Esophagus (tissue), 2 donors: ENCODE data around the gene DMRT1. TPM values are rescaled to one million over a fixed set of nuclear protein-coding genes. Genes with fewer than 3 reads are reported as not detected.
"Not testable (repeated sequence)": the region's sequence is repeated elsewhere in the genome, so short reads cannot be mapped to it uniquely, and the experiment has no call there.

Experiments used
- H3K27ac ChIP-seq, 2 donors: one replicate each; pipeline ENCODE4 v1.5.1; 2013; ENCODE audit warnings: low read depth in 2 of 2, mild to moderate bottlenecking in 2 of 2, inconsistent platforms in 1 of 2, low read length in 1 of 2, moderate library complexity in 1 of 2
- H3K27me3 ChIP-seq, 2 donors: one replicate each; pipeline ENCODE4 v1.6.1; 2013; ENCODE audit warnings: low read length in 2 of 2, control low read depth in 1 of 2, mild to moderate bottlenecking in 1 of 2; ENCODE audit not compliant: insufficient read depth in 2 of 2, control insufficient read depth in 1 of 2
- H3K36me3 ChIP-seq, 2 donors: one replicate each; pipeline ENCODE4 v1.6.1; 2013; ENCODE audit warnings: low read length in 1 of 2; ENCODE audit not compliant: control insufficient read depth in 2 of 2, insufficient read depth in 2 of 2
- H3K4me1 ChIP-seq, 2 donors: one replicate each; pipeline ENCODE4 v1.6.1; 2013; ENCODE audit warnings: low read length in 1 of 2; ENCODE audit not compliant: control insufficient read depth in 2 of 2, insufficient read depth in 2 of 2
- H3K4me3 ChIP-seq, 2 donors: one replicate each; pipeline ENCODE4 v1.5.1; 2013; ENCODE audit warnings: low read length in 2 of 2, mild to moderate bottlenecking in 2 of 2, low read depth in 1 of 2, moderate library complexity in 1 of 2
- H3K9me3 ChIP-seq, 2 donors: one replicate each; pipeline ENCODE4 v1.6.1; 2013; ENCODE audit warnings: mild to moderate bottlenecking in 2 of 2, low read depth in 1 of 2, low read length in 1 of 2, moderate library complexity in 1 of 2; ENCODE audit not compliant: control insufficient read depth in 2 of 2, insufficient read depth in 1 of 2
- WGBS, 2 donors: extraction: QIAGEN DNeasy Blood & Tissue Kit; methylation state at CpG; one replicate each; pipeline ENCODE4 v1.1.7; 2013; 5-methylcytosine and 5-hydroxymethylcytosine counted together
- polyA plus RNA-seq, 2 donors: library from polyadenylated mRNA; stranded (reverse); fragments of 200-250 nt; gene quantifications; one replicate each; pipeline ENCODE4 v1.2.3, GENCODE V29; 2013
- donor health status: healthy with polysubstance abuse.
- donor health status: Bipolar disorder and iron deficiency.

DMRT1 gene
- polyA plus RNA-seq, 2 donors = not detected

GRCh38 chr9:979983-980382 is 138.5 kb downstream of the DMRT1 start:
- Histone ChIP-seq H3K27ac (no peak overlapping the region), H3K27me3 (peaks cover 12 to 26% of the 10 kb centered on the region in 2 donors), H3K4me3 (no peak overlapping the region), H3K36me3 (no peaks in the 10 kb centered on the region), H3K9me3 (no peaks in the 10 kb centered on the region), H3K4me1 (no peaks in the 10 kb centered on the region)
- 34% methylated on average over 2 of the region's 2 CpGs for WGBS, 2 donors

GRCh38 chr9:980640-981039 is 139.1 kb downstream of the DMRT1 start:
- Histone ChIP-seq H3K27me3 (peaks cover 6 to 25% of the 10 kb centered on the region in 2 donors), H3K4me1 (no peaks in the 10 kb centered on the region), H3K4me3 (no peak overlapping the region), H3K9me3 (no peaks in the 10 kb centered on the region), H3K36me3 (no peaks in the 10 kb centered on the region), H3K27ac (no peak overlapping the region)
- WGBS, 2 donors = 23 to 35% methylated on average over 4 of the region's 4 CpGs

- no peak overlapping the region for H3K4me3 ChIP-seq
- no peaks in the 10 kb centered on the region for H3K4me1 ChIP-seq
- peaks cover 0 to 22% of the 10 kb centered on the region in 2 donors for H3K27me3 ChIP-seq
- no peaks in the 10 kb centered on the region for H3K36me3 ChIP-seq
- H3K27ac ChIP-seq = no peak overlapping the region
- 37 to 58% methylated on average over 16 of the region's 16 CpGs for WGBS, 2 donors
- H3K9me3 ChIP-seq = no peaks in the 10 kb centered on the region
These were observed 140.0 kb downstream of the DMRT1 start for GRCh38 chr9:981491-981898.

- H3K27me3 ChIP-seq = peaks cover 0 to 17% of the 10 kb centered on the region in 2 donors
- WGBS, 2 donors = 40 to 45% methylated on average over 15 of the region's 15 CpGs
- no peaks in the 10 kb centered on the region for H3K4me1 ChIP-seq
- no peak overlapping the region for H3K4me3 ChIP-seq
- H3K36me3 ChIP-seq = no peaks in the 10 kb centered on the region
- no peaks in the 10 kb centered on the region for H3K9me3 ChIP-seq
- H3K27ac ChIP-seq = no peak overlapping the region
These were observed 141.1 kb downstream of the DMRT1 start for GRCh38 chr9:982394-983230.

GRCh38 chr9:994005-994404 is 152.5 kb downstream of the DMRT1 start:
- no peaks in the 10 kb centered on the region for H3K27me3 ChIP-seq
- WGBS, 2 donors = 62 to 64% methylated on average over 4 of the region's 4 CpGs

GRCh38 chr9:995192-995591 is 153.7 kb downstream of the DMRT1 start:
- Histone ChIP-seq H3K4me1 (no peaks in the 10 kb centered on the region), H3K27me3 (peaks cover 0 to 3% of the 10 kb centered on the region in 2 donors), H3K27ac (no peak overlapping the region), H3K36me3 (no peaks in the 10 kb centered on the region), H3K4me3 (no peak overlapping the region), H3K9me3 (no peaks in the 10 kb centered on the region)
- WGBS, 2 donors = 77 to 79% methylated on average over 4 of the region's 4 CpGs

More at GRCh38 chr9:994005-994404, 152.5 kb downstream of the DMRT1 start:
- Histone ChIP-seq H3K27ac (no peak overlapping the region), H3K9me3 (no peaks in the 10 kb centered on the region), H3K36me3 (no peaks in the 10 kb centered on the region), H3K4me1 (no peaks in the 10 kb centered on the region), H3K4me3 (no peak overlapping the region)

- H3K27me3 ChIP-seq = peaks cover 0 to 3% of the 10 kb centered on the region in 2 donors
- no peak overlapping the region for H3K27ac ChIP-seq
- no peaks in the 10 kb centered on the region for H3K9me3 ChIP-seq
- 17 to 32% methylated on average over 3 of the region's 3 CpGs for WGBS, 2 donors
- no peaks in the 10 kb centered on the region for H3K36me3 ChIP-seq
- no peak overlapping the region for H3K4me3 ChIP-seq
- H3K4me1 ChIP-seq = no peaks in the 10 kb centered on the region
These were observed 154.3 kb downstream of the DMRT1 start for GRCh38 chr9:995781-996180.

- WGBS, 2 donors = 73 to 84% methylated on average over 25 to 29 of the region's 55 CpGs
- not testable (repeated sequence) for H3K27me3 ChIP-seq, H3K4me3 ChIP-seq, H3K4me1 ChIP-seq, H3K9me3 ChIP-seq, H3K36me3 ChIP-seq, H3K27ac ChIP-seq
These were observed 157.0 kb downstream of the DMRT1 start for GRCh38 chr9:998299-999110.

- Histone ChIP-seq H3K9me3 (no peaks in the 10 kb centered on the region), H3K27me3 (peaks cover 0 to 3% of the 10 kb centered on the region in 2 donors), H3K36me3 (no peaks in the 10 kb centered on the region), H3K4me3 (no peak overlapping the region), H3K27ac (no peak overlapping the region), H3K4me1 (no peaks in the 10 kb centered on the region)
- 62 to 74% methylated on average over 4 of the region's 4 CpGs for WGBS, 2 donors
These were observed 160.3 kb downstream of the DMRT1 start for GRCh38 chr9:1001838-1002237.
